Neural cell (in vitro differentiated cells): ENCODE measurements around the gene RNF17. TPM values are rescaled to one million over a fixed set of nuclear protein-coding genes. Genes with fewer than 3 reads are reported as not detected.

Experiments
- H2AFZ ChIP-seq: fragments of 200-600, 300-800 bp; sonication (generic), shearing (Covaris generic); 2 replicates; pipeline ENCODE4 v1.6.0; 2014; ENCODE audit warnings: low read depth, mild to moderate bottlenecking, antibody characterized with exemption, low read length, moderate library complexity
- H3F3A ChIP-seq: fragments of 200-600 bp; shearing (Covaris generic); 2 replicates; pipeline ENCODE4 v1.6.1; 2016; ENCODE audit warnings: mild to moderate bottlenecking, moderate library complexity, mixed read lengths, antibody characterized with exemption, low read length; ENCODE audit not compliant: insufficient read depth, poor library complexity, severe bottlenecking
- H3K27ac ChIP-seq: fragments of 200-600, 300-800 bp; sonication (generic), shearing (Covaris generic); 2 replicates; pipeline ENCODE4 v1.5.1; 2014; ENCODE audit warnings: mild to moderate bottlenecking, low read length, moderate library complexity
- H3K27me3 ChIP-seq: fragments of 300-800, 200-600 bp; sonication (generic), shearing (Covaris generic); 2 replicates; pipeline ENCODE4 v1.6.0; 2014; ENCODE audit warnings: mild to moderate bottlenecking, low read depth, low read length, moderate library complexity; ENCODE audit not compliant: insufficient read depth
- H3K36me3 ChIP-seq: fragments of 300-800, 200-600 bp; sonication (generic), shearing (Covaris generic); 2 replicates; pipeline ENCODE4 v1.5.1; 2014; ENCODE audit warnings: mild to moderate bottlenecking, antibody characterized with exemption, low read length, moderate library complexity; ENCODE audit not compliant: insufficient read depth
- H3K4me2 ChIP-seq: fragments of 300-800, 200-600 bp; sonication (generic), shearing (Covaris generic); 2 replicates; pipeline ENCODE4 v1.6.0; 2014; ENCODE audit warnings: mild to moderate bottlenecking, low read length
- H3K4me3 ChIP-seq: fragments of 300-800, 200-600 bp; sonication (generic), shearing (Covaris generic); 2 replicates; pipeline ENCODE4 v1.5.1; 2014; ENCODE audit warnings: mild to moderate bottlenecking, low read length, moderate library complexity
- H3K79me2 ChIP-seq: fragments of 200-600 bp; shearing (Covaris generic); replicated peaks from 2 replicates; pipeline ENCODE4 v1.6.0; 2014; ENCODE audit warnings: mild to moderate bottlenecking, low read length, moderate library complexity; ENCODE audit not compliant: insufficient read depth
- H3K9ac ChIP-seq: fragments of 300-800, 200-600 bp; sonication (generic), shearing (Covaris generic); 2 replicates; pipeline ENCODE4 v1.6.1; 2016; ENCODE audit warnings: mild to moderate bottlenecking, low read length, mixed read lengths
- H3K9me2 ChIP-seq: fragments of 200-600 bp; shearing (Covaris generic); 2 replicates; pipeline ENCODE4 v1.6.1; 2016; ENCODE audit warnings: mild to moderate bottlenecking, low read length, mixed read lengths; ENCODE audit not compliant: insufficient read depth
- H3K9me3 ChIP-seq: fragments of 200-600, 300-800 bp; sonication (generic), shearing (Covaris generic); 2 replicates; pipeline ENCODE4 v1.6.1; 2016; ENCODE audit warnings: mild to moderate bottlenecking, mixed run types, low read length, moderate library complexity, mixed read lengths
- H4K20me1 ChIP-seq: fragments of 200-600 bp; shearing (Covaris generic); 2 replicates; pipeline ENCODE4 v1.6.1; 2016; ENCODE audit warnings: mild to moderate bottlenecking, mixed run types; ENCODE audit not compliant: insufficient read depth
- CTCF ChIP-seq: fragments of 450-650 bp; IDR thresholded peaks from 2 replicates; pipeline ENCODE4 v1.5.1; 2014; ENCODE audit warnings: antibody characterized with exemption, mild to moderate bottlenecking, moderate library complexity; ENCODE audit not compliant: poor library complexity, severe bottlenecking
- EP300 ChIP-seq: fragments of 450-650 bp; conservative IDR thresholded peaks from 2 replicates; pipeline ENCODE4 v1.6.1; 2014; ENCODE audit warnings: antibody characterized with exemption, mild to moderate bottlenecking, moderate library complexity; ENCODE audit not compliant: poor library complexity, severe bottlenecking
- EZH2 ChIP-seq: fragments of 200-600, 300-800 bp; shearing (Covaris generic), sonication (generic); IDR thresholded peaks from 2 replicates; pipeline ENCODE4 v1.6.1; 2014; ENCODE audit warnings: antibody characterized with exemption, low read length, borderline replicate concordance, mild to moderate bottlenecking; ENCODE audit not compliant: insufficient read depth, poor library complexity, severe bottlenecking
- MXI1 ChIP-seq: fragments of 450-650 bp; conservative IDR thresholded peaks from 2 replicates; pipeline ENCODE4 v1.6.1; 2014; ENCODE audit warnings: antibody characterized with exemption, mild to moderate bottlenecking; ENCODE audit not compliant: poor library complexity, severe bottlenecking
- POLR2AphosphoS5 ChIP-seq: IDR thresholded peaks from 2 replicates; pipeline ENCODE4 v1.6.1; 2012
- RAD21 ChIP-seq: fragments of 450-650 bp; conservative IDR thresholded peaks from 2 replicates; pipeline ENCODE4 v1.6.1; 2014; ENCODE audit warnings: antibody characterized with exemption, mild to moderate bottlenecking, moderate library complexity
- SMC3 ChIP-seq: fragments of 450-650 bp; conservative IDR thresholded peaks from 2 replicates; pipeline ENCODE4 v1.6.1; 2014; ENCODE audit warnings: antibody characterized with exemption, mild to moderate bottlenecking, moderate library complexity; ENCODE audit not compliant: poor library complexity
- TAF1 ChIP-seq: IDR thresholded peaks from 2 replicates; pipeline ENCODE4 v1.6.1; 2012; ENCODE audit warnings: low read depth
- polyA plus RNA-seq: library from polyadenylated mRNA; depleted of rRNA; stranded (reverse); fragments of >200 nt; gene quantifications from 2 replicates; pipeline ENCODE4 v1.2.3, GENCODE V29; 2014
- TF ChIP-seq, protein P1 (sequence below): IDR thresholded peaks from 2 replicates; pipeline ENCODE4 v1.6.1; 2012; ENCODE audit warnings: borderline replicate concordance

Gene RNF17
- polyA plus RNA-seq, 1 donor from 2014 or later, result not detected

- Histone ChIP-seq H3K36me3 (peaks cover 10% of the 10 kb centered on the region), H3K27ac (no peak overlapping the region), H3K79me2 (no peaks in the 10 kb centered on the region), H3K9ac (no peak overlapping the region), H3K27me3 (no peaks in the 10 kb centered on the region), H3K9me3 (no peaks in the 10 kb centered on the region), H4K20me1 (no peaks in the 10 kb centered on the region), H3K9me2 (no peaks in the 10 kb centered on the region), H2AFZ (no peak overlapping the region), H3F3A (no peaks in the 10 kb centered on the region), H3K4me3 (no peak overlapping the region), H3K4me2 (no peak overlapping the region)
- TF ChIP-seq MXI1 (no peak), POLR2AphosphoS5 (no peak), CTCF (no peak), SMC3 (no peak), EZH2 (no peak), EP300 (no peak), RAD21 (no peak), TAF1 (no peak)
- TF ChIP-seq, protein P1, sequence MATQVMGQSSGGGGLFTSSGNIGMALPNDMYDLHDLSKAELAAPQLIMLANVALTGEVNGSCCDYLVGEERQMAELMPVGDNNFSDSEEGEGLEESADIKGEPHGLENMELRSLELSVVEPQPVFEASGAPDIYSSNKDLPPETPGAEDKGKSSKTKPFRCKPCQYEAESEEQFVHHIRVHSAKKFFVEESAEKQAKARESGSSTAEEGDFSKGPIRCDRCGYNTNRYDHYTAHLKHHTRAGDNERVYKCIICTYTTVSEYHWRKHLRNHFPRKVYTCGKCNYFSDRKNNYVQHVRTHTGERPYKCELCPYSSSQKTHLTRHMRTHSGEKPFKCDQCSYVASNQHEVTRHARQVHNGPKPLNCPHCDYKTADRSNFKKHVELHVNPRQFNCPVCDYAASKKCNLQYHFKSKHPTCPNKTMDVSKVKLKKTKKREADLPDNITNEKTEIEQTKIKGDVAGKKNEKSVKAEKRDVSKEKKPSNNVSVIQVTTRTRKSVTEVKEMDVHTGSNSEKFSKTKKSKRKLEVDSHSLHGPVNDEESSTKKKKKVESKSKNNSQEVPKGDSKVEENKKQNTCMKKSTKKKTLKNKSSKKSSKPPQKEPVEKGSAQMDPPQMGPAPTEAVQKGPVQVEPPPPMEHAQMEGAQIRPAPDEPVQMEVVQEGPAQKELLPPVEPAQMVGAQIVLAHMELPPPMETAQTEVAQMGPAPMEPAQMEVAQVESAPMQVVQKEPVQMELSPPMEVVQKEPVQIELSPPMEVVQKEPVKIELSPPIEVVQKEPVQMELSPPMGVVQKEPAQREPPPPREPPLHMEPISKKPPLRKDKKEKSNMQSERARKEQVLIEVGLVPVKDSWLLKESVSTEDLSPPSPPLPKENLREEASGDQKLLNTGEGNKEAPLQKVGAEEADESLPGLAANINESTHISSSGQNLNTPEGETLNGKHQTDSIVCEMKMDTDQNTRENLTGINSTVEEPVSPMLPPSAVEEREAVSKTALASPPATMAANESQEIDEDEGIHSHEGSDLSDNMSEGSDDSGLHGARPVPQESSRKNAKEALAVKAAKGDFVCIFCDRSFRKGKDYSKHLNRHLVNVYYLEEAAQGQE, result no peak
These were observed 141.3 kb downstream of the RNF17 start for GRCh38 chr13:24905242-24905641.

DNA sequence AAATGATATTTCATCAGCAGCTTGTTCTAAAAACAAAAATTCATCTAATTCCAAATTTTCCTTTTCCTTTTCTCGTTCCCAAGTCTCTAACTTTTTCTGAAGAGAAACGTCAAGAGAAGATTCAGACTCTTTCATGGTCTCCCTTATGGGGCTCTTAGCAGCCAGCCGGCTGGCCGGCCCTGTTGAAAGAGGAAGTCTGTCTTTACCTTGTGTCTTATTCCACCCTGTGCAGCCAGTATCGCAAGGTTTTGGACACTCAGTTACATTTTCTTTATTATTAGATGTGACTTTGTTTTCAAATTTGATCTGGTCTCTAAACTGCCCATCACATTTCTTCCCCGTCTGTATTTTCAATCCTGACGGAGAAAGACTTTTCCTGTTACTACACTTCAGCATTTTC, 142.3 kb downstream of the RNF17 start:
- Histone ChIP-seq H4K20me1 (no peaks in the 10 kb centered on the region), H3K9ac (no peak overlapping the region), H3K4me3 (no peak overlapping the region), H3K9me2 (no peaks in the 10 kb centered on the region), H2AFZ (no peak overlapping the region), H3K27me3 (no peaks in the 10 kb centered on the region), H3F3A (no peaks in the 10 kb centered on the region), H3K27ac (no peak overlapping the region), H3K4me2 (no peak overlapping the region), H3K9me3 (no peaks in the 10 kb centered on the region), H3K36me3 (peaks cover 10% of the 10 kb centered on the region), H3K79me2 (no peaks in the 10 kb centered on the region)
- no peak for TF ChIP-seq RAD21
- TF ChIP-seq, protein P1, result no peak
- no peak for TF ChIP-seq TAF1
- no peak for TF ChIP-seq EP300
- no peak for TF ChIP-seq POLR2AphosphoS5
- no peak for TF ChIP-seq CTCF
- no peak for TF ChIP-seq SMC3
